Frontal cortex (tissue), 4 donors: Measurements from ENCODE around the gene MUL1. TPM values are rescaled to one million over a fixed set of nuclear protein-coding genes. Genes with fewer than 3 reads are reported as not detected.

Experiments
- DNase-seq, 2 donors: peaks; one replicate each; pipeline ENCODE4 v3.0.0; 2012; ENCODE audit warnings: low spot score in 2 of 2
- FAIRE-seq: peaks from 2 replicates; lab custom pipeline; 2012; peaks lifted over from hg19 to GRCh38; lab: Jason Lieb, UNC
- total RNA-seq: library from RNA; depleted of rRNA; stranded (reverse); fragments of >200 nt; gene quantifications from one replicate; pipeline ENCODE4 v1.2.3, GENCODE V29; 2014
- donor health status: control.
- donor health status: control.
- donor health status: control.

Gene MUL1, protein sequence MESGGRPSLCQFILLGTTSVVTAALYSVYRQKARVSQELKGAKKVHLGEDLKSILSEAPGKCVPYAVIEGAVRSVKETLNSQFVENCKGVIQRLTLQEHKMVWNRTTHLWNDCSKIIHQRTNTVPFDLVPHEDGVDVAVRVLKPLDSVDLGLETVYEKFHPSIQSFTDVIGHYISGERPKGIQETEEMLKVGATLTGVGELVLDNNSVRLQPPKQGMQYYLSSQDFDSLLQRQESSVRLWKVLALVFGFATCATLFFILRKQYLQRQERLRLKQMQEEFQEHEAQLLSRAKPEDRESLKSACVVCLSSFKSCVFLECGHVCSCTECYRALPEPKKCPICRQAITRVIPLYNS
- 17.5 TPM for total RNA-seq

DNA sequence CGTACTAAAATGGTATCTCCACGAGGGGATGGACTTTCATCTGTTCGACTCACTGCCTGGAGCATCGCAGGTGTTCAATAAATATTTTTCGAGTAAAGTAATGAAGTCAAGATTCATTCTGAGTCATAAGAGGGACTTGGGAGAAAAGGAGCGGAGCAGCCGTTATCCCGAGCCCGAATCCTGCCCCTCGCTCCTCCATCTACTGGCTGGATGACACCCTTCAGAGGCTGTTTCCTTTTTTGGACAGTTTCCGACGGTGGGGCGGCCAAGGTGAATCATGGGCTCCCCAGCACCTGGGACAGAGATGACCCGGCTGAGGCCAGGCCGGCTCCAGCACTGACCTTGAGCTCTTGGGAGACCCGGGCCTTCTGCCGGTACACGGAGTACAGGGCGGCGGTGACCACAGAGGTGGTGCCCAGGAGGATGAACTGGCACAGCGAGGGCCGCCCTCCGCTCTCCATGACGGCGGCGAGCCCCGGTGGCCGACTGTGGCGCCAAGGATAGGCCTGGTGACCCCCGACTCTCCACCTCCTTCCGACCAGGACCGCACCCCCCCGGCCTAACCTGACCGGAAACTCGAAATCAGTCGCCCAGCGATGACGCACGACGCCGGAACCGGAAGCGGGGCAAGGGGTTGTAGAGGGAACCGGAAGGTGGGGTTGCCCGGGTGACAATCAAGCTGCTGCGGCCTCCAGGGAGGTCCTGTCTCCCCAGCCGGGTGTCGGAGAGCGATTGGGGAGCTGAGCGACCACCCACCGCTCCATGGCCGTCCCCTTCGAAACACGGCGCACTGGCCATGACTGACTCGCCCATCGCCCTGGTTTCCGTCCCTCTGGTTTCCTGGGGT, at the start of gene MUL1:
Gene MUL1 (minus strand): TSS at position 588 of the 847 bp plus-strand sequence. CDS start 127 bp downstream, at position 461.
- DNase-seq = peak; percentile 78 to 95
- no peak for FAIRE-seq

DNA sequence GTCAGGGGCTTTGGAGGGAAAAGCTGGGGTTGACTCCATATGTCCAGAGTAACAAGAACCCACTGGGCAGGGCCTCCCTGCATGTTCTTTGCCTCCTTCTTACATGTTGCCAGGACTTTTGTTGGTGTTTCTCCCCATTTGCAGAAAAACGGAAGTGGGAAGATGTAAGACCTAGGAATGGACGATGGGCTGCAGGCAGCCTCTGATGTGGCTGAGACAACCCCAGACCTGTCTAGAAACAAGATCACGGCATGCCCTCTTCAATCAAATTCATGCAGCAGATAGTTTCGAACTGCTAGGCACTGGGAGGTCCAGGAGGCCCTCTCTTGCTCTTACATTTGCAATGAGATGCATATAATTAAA, 47.8 kb upstream of the MUL1 start:
- FAIRE-seq = no peak
- DNase-seq = no peak

DNA sequence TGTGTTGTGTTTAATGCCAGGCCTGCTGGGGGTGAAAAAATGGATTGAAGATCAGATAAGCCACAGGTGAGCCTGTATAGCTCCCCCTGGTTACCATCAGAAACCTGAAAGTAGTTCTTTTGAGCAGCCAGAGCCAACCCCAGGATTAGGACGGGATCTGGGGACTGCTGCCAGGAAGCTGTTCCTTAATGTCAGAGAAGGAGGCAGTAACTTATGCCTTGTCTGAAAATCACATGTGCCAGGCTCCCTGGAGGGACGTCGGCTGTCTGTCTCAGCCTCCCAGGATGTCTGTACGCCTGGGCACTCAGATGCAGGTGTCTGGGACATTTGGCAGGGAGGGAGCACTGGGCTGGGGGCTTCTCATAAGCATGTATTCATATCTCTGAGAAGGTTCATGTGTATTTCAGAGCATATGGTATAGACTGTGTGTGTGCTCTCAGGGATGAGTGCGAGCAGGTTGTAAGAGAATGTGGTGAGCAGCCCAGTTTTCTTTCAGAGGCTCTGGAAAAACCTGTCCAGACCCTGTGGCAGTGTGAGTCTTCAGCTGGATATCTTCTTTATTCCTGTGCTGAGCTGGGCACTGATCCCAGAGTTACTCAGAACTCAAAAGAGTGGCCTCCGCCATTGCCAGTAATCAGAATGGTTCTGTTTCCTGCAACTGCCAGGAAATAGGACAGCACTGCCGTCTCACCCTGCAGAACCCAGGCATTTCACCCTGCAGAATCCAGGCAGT, 47.2 kb upstream of the MUL1 start:
- DNase-seq = peak in 1 of 2 donors; percentile 45
- FAIRE-seq = no peak

DNA sequence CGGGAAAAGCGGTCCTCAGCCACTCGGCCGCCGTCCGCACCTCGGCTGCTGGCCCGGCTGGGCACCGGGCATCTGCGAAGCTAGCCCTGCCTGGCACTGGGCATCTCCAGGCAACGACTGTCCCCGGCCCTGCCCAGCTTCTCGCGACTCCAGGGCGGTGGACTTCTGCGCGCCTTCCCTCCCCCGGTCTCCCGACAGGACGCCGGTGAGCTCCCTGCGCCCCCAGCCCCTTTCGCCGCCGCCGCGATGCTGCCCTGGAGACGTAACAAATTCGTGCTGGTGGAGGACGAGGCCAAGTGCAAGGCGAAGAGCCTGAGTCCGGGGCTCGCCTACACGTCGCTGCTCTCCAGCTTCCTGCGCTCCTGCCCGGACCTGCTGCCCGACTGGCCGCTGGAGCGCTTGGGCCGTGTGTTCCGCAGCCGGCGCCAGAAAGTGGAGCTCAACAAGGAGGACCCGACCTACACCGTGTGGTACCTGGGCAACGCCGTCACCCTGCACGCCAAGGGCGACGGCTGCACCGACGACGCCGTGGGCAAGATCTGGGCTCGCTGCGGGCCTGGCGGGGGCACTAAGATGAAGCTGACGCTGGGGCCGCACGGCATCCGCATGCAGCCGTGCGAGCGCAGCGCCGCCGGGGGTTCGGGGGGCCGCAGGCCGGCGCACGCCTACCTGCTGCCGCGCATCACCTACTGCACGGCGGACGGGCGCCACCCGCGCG, 44.9 kb upstream of the MUL1 start:
- DNase-seq (peak in 1 of 2 donors; percentile 19), FAIRE-seq (no peak)

DNA sequence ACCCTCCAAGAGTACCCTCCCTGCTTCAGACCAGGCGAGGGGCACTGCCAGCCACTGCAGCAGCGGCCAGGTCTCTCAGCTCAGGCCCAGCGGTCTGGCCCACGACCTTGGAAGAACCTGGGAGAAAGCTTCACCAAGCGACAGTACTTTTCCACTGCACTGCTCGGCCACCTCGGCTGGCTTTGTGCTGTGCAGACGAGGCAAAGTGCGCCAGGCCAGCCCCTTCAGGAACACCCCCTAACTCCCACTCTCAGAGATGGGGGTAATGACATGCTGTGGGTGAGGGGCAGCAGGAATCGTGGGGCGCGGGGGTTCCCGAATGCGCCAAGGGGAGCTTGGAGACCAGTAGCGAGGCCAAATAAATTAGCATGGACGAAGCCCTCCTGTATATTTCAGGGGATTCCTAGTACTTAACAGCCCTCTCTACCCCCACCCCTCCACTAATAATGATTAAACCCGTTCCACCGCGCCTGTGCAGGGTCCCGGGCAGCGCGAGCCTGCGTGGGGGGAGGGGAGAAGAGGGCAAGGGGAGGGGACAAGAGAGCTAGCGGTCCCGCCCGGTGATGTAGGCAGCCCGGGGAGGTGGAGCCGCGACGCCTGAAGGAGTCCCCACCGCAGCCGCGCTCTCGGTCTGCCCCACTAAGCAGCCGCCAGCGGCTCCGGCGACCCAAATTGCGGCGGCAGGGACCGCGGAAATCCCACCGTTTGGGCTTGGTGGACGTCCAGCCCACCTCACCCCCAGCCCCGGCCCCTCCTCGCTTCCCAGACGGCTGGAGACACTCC, 44.2 kb upstream of the MUL1 start, which contains the start of gene FAM43B:
Gene FAM43B (plus strand): TSS at position 629 of the 783 bp plus-strand sequence. CDS start 401 bp downstream, outside the sequence.
- peak; percentile 68 to 76 for DNase-seq
- FAIRE-seq = no peak

DNA sequence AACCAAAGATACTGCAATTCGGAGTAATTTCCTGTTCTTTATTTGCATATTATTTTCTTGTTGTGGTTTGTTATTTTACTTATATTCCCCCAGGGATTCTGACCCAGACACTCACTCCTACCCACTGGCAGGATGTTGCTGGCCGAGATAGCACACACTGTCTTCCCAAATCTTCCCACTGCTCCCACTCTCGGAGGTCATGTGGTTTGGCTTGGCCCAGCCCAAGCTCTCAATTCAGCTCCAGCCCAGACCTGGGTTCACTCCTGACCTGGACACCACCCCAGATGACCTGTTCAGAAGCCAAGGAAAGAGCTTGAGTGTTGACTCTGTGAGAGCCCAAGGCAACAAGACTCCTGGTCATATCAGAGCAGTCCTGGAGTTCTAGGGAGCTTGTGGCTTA, 43.2 kb upstream of the MUL1 start:
- DNase-seq (no peak), FAIRE-seq (no peak)

DNA sequence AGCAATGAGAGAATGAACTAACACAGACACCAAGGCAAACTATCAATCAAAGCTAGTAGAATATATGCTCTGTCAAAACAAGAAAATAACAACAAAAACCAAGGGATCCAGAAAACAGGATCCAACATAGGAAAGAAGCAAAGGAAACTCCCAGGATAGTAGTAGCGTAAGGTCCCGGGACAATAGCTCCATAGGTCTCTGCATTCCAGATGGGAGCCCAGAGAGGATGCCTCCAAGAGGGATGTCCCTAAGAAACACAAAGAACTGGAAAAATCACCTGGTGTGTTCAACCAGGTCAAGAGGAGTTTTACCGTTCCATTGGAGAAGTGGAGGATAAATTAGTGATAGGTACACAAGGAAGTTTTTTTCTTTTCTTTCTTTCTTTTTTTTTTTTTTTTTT, 38.7 kb upstream of the MUL1 start:
- DNase-seq = no peak
- FAIRE-seq = no peak

DNA sequence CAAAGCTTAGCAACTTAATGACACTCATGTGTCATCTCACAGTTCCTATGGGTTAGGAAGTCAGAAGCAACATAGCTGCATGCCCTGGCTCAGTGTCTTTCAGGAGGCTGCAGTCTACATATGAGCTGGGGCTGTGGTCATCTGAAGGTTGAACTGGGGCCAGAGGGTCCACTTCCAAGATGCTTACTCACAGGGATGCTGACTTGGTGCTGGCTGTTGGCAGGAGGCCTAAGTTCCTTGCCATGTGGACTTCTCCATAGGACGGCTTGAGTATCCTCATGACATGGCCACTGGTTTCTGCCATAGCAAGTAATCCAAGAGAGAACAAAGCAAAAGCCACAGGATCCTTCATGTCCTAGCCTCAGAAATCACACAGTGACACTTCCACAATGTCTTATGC, 32.3 kb upstream of the MUL1 start:
- DNase-seq (no peak), FAIRE-seq (no peak)

DNA sequence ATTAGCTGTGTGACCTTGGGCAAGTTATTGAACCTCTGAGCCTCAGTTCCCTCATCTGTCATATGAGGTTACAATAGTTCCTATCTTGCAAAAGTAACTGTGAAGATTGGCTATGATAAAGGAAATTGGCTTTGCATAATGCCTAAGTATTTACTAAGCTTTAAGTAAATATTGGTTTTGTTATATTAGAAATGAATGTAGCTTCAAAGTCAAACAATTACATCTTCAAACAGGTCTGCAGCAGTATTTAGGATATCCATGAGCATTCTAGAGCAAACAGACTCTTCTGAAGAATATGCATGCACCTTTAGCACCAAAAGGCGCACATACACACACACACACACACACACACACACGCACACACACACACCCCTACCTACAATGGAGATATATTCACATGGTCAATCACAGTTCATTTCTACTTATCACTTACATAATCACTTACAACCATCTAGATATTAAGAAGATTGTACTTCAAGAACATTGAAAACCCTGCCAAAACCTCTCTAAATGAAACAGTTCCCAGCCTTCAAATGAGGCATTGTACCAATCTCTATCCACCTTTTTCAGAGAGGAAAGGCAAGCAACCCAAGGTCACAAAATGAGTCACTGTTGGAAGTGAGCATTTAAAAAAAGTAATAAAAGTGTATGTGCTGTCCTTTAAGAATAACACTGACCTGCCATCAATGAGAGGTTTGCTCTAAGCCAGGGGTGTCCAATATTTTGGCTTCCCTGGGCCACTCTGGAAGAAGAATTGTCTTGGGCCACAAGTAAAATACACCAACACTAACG, 31.0 kb upstream of the MUL1 start:
- no peak for DNase-seq
- no peak for FAIRE-seq

DNA sequence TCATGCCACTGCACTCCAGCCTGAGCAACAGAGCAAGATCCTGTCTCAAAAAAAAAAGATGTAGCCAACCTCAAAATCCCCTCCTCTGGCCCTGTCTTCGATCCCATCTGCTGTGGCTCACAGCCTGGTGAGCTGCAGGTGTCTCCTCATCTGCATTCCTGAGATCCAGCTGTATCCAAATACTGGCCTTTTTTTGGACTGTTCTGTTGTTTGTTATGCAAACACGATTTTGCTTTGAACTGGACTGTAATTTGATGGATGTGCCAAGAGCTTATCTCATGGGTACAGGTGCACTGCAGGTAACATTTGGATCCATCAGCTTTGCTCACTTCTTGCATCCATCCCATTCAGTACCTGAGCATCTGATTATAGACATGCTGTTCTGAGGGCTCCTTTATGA, 30.3 kb upstream of the MUL1 start:
- DNase-seq = no peak
- FAIRE-seq = no peak

DNA sequence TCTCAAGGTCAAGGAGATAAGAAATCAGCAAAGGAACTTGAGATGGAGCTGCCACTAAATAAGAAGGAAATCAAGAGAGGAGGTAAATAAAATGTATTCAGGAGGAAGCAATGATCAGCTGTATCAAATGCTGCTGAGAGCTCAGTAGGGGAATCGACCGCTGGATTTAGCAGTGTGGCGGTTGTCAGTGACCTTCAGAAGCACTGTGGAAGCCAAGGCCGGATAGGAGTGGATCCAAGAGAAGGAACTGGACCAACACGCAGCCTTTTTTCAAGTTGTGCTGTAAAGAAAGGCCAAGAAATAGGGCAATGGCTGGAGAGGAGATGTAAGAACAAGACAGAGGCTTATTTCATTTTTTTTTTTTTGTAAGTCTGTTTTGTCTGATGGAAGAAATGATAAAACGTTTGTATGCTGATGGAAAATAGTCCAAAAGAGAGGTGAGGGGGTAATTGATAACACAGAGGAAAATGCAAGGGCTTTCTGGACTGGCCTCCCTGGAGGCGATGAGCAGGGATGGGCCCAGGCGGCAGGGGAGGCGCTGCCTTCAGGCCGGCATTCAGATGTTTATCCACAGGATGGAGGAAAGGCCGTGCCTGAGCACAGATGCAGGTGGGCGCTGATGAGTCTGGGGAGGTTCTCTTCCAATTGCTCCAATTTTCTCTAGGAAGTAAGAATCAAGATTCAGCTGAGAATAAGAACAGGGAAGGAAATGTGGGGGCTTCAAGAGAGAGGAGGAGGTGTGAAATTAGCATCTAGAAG, 26.9 kb upstream of the MUL1 start:
- FAIRE-seq (no peak), DNase-seq (no peak)

DNA sequence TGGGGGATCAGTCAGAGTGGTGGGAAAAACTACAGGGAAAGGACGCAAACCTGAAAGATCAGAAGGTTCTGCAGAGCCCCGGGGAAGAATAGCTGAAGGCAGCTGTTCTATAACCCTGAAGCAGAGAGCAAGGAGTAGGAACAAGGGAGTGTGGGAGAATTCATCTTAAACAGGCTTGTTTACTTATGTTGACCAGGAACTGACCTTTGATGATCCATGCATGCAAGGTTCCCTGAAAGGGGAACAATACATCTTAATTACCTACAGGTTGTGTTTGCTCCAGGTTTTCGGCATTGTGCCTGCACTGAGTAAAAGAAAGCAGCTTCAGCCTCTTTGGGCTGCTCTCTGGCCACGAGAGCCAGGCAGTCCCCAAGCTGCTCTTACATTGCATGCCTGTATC, 25.7 kb upstream of the MUL1 start:
- DNase-seq = no peak
- FAIRE-seq = no peak

DNA sequence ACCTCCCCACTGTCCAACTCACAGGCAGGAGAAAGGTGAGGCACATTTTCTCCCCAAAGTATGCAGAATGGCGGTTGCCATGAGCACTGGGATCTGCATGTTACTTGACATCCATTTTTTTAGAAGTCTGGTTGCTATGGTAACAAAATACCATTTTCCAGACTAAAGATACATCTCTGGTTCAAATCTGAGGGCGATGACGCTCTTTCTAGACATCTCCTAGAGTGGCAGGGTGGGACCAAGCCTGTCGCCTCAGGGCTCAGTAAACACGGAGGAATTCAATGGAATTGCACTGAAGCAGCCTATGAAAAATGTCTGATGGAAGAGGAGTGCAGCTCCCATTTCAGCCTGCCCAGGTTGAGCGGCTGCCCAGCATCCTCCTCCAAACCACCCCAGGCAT, 22.9 kb upstream of the MUL1 start:
- no peak for DNase-seq
- no peak for FAIRE-seq

DNA sequence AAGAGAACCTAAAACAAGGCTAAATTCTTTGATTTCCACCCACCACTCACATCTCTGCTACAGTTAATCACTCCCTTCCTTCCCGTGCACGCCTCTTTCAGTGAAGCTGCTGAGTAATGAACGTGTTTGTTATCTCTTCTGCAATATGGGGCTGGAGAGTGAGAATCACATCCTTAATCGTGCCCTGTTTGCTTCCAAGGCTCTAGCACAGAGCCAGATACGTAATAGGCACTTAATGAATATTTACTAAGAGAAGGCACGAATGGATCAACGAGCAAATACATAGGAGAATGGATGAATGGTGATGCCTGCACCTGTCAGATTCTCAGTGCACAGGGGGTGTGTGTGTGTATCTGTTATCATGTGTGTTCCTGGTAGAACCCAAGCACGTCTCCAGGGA, 22.4 kb upstream of the MUL1 start:
- FAIRE-seq = no peak
- DNase-seq = no peak

DNA sequence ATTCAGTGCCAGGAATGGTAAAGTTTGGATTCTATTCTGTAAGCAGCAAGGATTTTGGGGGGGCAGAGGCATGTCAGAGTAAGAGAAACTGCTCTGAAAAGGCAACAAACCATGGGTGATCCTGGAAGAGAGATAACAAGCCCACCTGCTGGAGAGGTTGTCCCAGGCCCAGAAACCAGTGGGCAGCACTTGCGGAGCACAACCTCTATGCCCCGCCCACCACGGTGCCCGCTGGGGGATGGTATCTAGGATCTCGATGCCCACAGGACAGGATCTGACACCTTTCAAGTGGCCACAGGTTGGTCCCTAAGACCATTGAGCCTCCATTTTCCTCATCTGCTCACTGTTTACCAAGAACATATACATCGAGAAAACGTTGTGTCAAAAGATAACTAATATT, 20.3 kb upstream of the MUL1 start:
- no peak for FAIRE-seq
- no peak for DNase-seq

DNA sequence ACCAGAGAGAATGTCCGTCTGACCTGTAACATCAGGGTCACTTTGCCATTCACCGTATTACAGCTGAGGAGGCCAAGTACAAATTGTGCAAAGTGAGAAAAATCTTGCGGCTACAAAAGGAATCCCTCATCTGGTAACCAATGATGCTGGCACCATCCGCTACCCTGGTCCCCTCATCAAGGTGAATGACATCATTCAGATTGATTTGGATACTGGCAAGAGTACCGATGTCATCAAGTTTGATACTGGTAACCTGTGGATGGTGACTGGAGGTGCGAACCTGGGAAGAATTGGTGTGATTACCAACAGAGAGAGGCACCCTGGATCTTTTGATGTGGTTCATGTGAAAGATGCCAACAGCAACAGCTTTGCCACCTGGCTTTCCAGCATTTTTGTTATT, 18.3 kb upstream of the MUL1 start:
- FAIRE-seq = no peak
- DNase-seq = no peak

DNA sequence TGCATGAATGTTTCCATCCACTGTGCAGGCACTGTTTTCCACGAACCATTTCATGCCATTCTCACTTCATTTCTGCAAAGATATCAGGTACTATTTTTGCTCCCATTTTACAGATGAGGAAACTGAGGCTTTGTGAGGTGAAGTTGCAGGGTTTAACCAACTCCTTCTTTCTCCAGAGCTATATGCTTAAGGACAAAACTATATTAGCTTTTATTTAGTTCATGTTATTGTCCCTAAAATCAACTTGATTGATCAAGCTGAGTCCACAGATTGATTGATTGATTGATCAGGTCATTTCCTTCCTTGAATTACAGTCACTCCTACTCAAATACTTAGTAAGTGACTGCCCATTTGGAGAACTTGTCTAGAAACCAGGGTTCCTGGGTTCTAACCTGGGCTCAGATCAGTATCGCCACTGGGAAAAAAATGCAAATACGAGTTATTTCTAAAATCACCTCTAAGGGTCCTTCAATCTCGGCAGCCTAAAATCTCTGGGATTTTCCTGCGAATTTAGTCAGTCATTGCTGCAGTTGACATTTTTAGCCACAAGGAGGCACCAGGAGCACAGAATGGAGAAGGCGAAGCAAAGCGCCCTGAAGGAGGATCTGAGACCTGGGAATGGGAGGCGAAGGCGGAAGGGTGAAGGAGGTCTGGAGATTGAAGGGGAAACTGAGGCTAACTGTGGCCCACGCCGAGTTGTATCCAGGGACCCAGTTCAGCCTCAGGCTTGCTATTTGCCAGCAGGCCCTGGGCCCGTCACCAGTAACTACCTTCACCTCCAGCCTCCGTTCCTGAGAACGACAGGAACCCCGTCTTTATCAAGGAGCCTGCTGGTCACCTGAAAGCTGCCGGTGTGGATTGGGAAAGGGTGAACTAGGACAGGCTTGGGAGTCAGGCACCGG, 14.3 kb upstream of the MUL1 start:
- DNase-seq (peak in 1 of 2 donors; percentile 57), FAIRE-seq (no peak)
